Gastroesophageal sphincter (tissue), 4 donors: ENCODE data around the gene CALY. TPM values are rescaled to one million over a fixed set of nuclear protein-coding genes. Genes with fewer than 3 reads are reported as not detected.
"Not testable (repeated sequence)": the region's sequence is repeated elsewhere in the genome, so short reads cannot be mapped to it uniquely, and the experiment has no call there.

Source experiments
- ATAC-seq: fragments of 150-250 bp; one replicate; pipeline ENCODE4 v1.9.1; 2016; ENCODE audit warnings: mild to moderate bottlenecking, moderate library complexity
- H3K27ac ChIP-seq, 4 donors: fragments of 200-600 bp; sonication (generic) in 3 of 4; 1 replicate in 3 of 4; 2 replicates in 1 of 4; pipeline ENCODE4 v1.5.1; 2016 to 2019
- H3K27me3 ChIP-seq: fragments of 200-600 bp; sonication (generic); one replicate; pipeline ENCODE4 v1.5.1; 2019
- H3K36me3 ChIP-seq, 2 donors: fragments of 200-600 bp; sonication (generic); one replicate each; pipeline ENCODE4 v1.5.1; 2019; ENCODE audit warnings: control low read depth in 1 of 2
- H3K4me1 ChIP-seq, 3 donors: fragments of 200-600 bp; sonication (generic); 1 replicate in 2 of 3; 2 replicates in 1 of 3; pipeline ENCODE4 v1.5.1; 2016 to 2019; ENCODE audit warnings: control low read depth in 2 of 3
- H3K4me3 ChIP-seq, 2 donors: fragments of 200-600 bp; sonication (generic); one replicate each; pipeline ENCODE4 v1.5.1; 2019; ENCODE audit warnings: mild to moderate bottlenecking in 1 of 2, moderate library complexity in 1 of 2
- H3K9me3 ChIP-seq, 3 donors: fragments of 200-600 bp; sonication (generic); one replicate each; pipeline ENCODE4 v1.5.1; 2017 to 2019; ENCODE audit warnings: control low read depth in 2 of 3
- EP300 ChIP-seq: sonication (generic); formaldehyde crosslinking; IDR thresholded peaks from one replicate; pipeline ENCODE4 v1.6.1; 2017; ENCODE audit warnings: antibody characterized with exemption, mild to moderate bottlenecking
- POLR2A ChIP-seq, 2 donors: fragments of 450-650 bp; IDR thresholded peaks; one replicate each; pipeline ENCODE4 v1.6.1; 2017; ENCODE audit warnings: antibody characterized with exemption in 2 of 2, mild to moderate bottlenecking in 2 of 2, moderate library complexity in 1 of 2
- POLR2AphosphoS5 ChIP-seq: sonication (generic); formaldehyde crosslinking; IDR thresholded peaks from one replicate; pipeline ENCODE4 v1.6.1; 2017; ENCODE audit warnings: antibody characterized with exemption
- WGBS, 2 donors: methylation state at CpG; one replicate each; pipeline ENCODE4 v1.1.5; 2018; ENCODE audit warnings: low coverage in 1 of 2; 5-methylcytosine and 5-hydroxymethylcytosine counted together
- total RNA-seq, 4 donors: library from RNA; depleted of rRNA; stranded (reverse); fragments of >200 nt; gene quantifications; one replicate each; pipeline ENCODE4 v1.1.0, GENCODE V29; 2016
- TF ChIP-seq, protein P1 (sequence below), 4 experiments: fragments of 200-600 bp in 2 of 4; fragments of 450-650 bp in 2 of 4; sonication (generic) in 1 of 4; IDR thresholded peaks; one replicate each; pipeline ENCODE4 v1.5.1; 2017 to 2019; ENCODE audit warnings: antibody characterized with exemption in 4 of 4, mild to moderate bottlenecking in 2 of 4, moderate library complexity in 2 of 4

Gene CALY
- total RNA-seq, 4 donors from 2014 or later = 0.47 to 1.5 (median 1.5) TPM; not detected in 1

DNA sequence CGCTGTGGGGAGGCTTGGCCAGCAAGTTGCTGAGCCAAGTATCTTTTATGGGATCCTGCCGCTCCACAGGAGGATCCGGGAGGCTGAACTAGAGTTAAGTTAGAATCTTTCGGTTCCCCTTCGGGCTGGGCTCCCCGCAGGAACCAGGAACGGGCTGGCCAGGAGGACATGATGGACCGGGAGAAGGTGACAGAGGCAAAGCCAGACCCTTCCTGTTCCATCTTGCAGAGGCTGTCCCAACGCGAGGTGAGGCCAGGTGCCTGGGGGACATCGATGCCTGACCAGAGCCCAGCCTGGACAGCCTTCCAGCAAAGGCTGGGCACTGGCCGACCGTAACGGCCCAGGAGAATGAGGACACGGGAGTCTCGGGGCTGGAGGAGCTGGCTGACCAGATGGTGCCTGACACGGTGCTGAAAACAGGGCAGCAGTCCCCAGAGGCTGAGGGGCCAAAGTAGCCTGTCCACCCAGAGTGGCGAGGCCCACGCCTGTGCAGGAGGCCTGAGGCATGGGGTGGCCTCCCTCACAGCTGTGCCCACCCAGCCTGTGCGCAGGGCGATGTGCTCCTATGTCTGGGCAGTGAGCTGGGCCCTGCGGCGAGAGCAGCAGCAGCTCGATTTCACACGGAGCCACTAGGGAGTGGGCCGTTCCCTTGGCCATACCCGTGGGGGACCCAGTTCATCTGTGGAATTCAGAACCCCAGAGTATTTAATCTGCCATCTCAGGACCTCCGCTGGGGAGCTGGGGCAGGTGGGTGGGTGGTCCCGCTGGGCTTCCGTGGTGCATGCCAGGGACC, 40.5 kb upstream of the CALY start:
- H3K4me1 ChIP-seq = peaks cover 0 to 43% (median 21%) of the 10 kb centered on the region in 3 donors
- peaks cover 0 to 8% of the 10 kb centered on the region in 2 donors for H3K36me3 ChIP-seq
- no peak overlapping the region for H3K4me3 ChIP-seq
- WGBS, 2 donors = 80% methylated on average over 2 of the region's 30 CpGs; no CpG with 5 or more reads in 1 of the 2 donors
- H3K27ac ChIP-seq = peak overlapping the region in 1 of 4 donors; percentile 88
- TF ChIP-seq, protein P1, sequence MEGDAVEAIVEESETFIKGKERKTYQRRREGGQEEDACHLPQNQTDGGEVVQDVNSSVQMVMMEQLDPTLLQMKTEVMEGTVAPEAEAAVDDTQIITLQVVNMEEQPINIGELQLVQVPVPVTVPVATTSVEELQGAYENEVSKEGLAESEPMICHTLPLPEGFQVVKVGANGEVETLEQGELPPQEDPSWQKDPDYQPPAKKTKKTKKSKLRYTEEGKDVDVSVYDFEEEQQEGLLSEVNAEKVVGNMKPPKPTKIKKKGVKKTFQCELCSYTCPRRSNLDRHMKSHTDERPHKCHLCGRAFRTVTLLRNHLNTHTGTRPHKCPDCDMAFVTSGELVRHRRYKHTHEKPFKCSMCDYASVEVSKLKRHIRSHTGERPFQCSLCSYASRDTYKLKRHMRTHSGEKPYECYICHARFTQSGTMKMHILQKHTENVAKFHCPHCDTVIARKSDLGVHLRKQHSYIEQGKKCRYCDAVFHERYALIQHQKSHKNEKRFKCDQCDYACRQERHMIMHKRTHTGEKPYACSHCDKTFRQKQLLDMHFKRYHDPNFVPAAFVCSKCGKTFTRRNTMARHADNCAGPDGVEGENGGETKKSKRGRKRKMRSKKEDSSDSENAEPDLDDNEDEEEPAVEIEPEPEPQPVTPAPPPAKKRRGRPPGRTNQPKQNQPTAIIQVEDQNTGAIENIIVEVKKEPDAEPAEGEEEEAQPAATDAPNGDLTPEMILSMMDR (IDR thresholded peaks at IDR 0.05) = no peak
- TF ChIP-seq POLR2AphosphoS5 = no peak
- no peak for TF ChIP-seq POLR2A (IDR thresholded peaks at IDR 0.05)
- no peak for TF ChIP-seq EP300
- ATAC-seq = no peak
- H3K27me3 ChIP-seq = no peaks in the 10 kb centered on the region
- no peaks in the 10 kb centered on the region for H3K9me3 ChIP-seq

- H3K4me1 ChIP-seq = peaks cover 0 to 53% (median 26%) of the 10 kb centered on the region in 3 donors
These were observed 39.5 kb upstream of the CALY start for GRCh38 chr10:133376183-133376582.

DNA sequence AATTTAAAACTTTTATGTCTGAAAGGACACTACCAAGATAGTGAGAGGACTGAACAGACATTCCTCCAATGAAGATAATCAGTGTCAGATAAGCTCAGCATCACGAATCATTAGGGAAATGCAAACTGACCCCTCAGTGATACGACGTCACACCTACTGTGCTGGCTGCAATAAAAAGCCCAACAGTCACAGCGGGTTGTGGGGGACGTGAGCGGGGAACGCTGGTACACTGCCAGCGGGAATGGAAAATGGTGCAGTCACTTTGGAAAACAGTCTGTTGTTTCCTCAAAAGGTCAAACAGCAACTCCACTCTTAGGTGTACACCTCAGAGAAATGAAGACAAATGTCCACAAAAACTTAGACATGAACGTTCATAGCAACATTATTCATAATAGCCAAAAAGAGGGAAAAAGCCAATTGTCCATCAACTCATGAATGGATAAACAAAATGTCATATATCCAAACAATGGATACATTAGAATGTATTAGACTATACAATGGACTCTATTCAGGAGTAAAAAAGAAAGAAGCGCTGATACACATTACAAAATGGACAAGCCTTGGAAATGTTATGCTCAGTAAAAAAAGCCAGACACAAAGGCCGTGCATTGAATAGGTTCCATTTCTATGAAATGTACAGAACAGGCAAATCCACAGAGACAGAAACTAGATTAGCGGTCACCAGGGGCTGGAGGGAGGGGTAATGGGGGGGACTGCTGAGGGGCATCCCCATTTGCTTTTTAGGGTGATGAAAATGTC, 38.8 kb upstream of the CALY start:
- Histone ChIP-seq H3K27ac (no peak overlapping the region), H3K27me3 (no peaks in the 10 kb centered on the region), H3K4me3 (no peak overlapping the region), H3K4me1 (peaks cover 0 to 53% (median 26%) of the 10 kb centered on the region in 3 donors), H3K36me3 (peaks cover 0 to 11% of the 10 kb centered on the region in 2 donors), H3K9me3 (no peaks in the 10 kb centered on the region)
- 66 to 67% methylated on average over 6 to 12 of the region's 12 CpGs for WGBS, 2 donors
- TF ChIP-seq, protein P1 (IDR thresholded peaks at IDR 0.05) = no peak
- TF ChIP-seq POLR2AphosphoS5 = no peak
- ATAC-seq = no peak

More at GRCh38 chr10:133376183-133376582, 39.5 kb upstream of the CALY start:
- not testable (repeated sequence) for H3K36me3 ChIP-seq, H3K27me3 ChIP-seq, ATAC-seq, H3K4me3 ChIP-seq, H3K27ac ChIP-seq, H3K9me3 ChIP-seq
- WGBS, 2 donors = 85 to 100% methylated on average over 1 to 5 of the region's 5 CpGs

DNA sequence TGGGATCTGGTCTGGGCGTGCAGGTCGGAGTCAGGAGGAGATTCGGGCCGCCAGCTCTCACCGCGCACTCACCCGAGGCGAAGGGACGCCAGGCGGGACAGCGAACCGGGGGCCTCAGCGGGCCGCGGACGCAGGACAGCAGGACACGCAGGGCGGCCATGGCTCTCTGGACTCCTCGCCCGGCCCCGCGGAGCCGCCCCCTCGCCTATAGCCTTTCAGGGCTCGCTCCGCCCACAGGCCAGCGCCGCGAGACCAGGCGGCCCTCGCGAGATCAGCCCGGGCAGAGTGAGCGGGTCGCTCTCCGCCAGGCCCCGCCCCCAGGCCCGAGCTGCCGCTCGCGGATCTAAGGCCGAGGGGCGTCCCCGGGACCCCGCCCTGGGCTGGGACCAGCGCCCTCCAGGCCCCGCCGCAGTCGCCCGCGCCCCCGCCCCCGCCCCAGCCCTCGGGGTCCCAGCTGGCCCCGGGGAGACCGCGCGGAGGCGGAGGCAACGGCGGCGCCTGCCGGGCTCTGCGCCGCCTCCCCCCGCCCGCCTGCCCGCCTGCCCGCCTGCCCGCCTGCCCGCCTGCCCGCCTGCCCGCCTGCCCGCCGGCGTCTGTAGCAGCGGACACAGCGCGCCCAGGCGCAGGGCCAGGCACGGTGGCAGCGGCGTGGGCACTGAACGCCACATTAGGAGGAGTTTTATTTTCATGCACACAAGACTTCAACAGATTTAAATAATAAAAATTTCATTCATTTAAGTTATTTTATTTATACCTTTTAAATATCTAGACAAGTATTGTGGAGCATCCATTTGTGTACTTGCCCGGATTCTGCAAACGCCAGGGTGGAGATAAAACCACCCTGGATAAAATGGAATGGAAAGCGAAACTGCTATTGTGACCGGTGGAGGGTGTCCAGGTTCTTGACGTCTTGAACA, 36.7 kb upstream of the CALY start, which contains the start of gene ECHS1:
Gene ECHS1 (minus strand): TSS at position 181 of the 917 bp plus-strand sequence. CDS start 21 bp downstream, at position 160.
- H3K27ac ChIP-seq = peak within 1 kb of the TSS; percentile 84 to 99 (median 92)
- H3K4me3 ChIP-seq = peak within 1 kb of the TSS; percentile 87 to 97
- peaks cover 0 to 41% (median 20%) of the 10 kb centered on the region in 3 donors for H3K4me1 ChIP-seq
- H3K9me3 ChIP-seq = no peaks in the 10 kb centered on the region
- peaks cover 0 to 32% of the 10 kb centered on the region in 2 donors for H3K36me3 ChIP-seq
- 2 to 3% methylated on average over 5 to 10 of the region's 89 CpGs for WGBS, 2 donors
- ATAC-seq = peak; percentile 98
- TF ChIP-seq, protein P1 (IDR thresholded peaks at IDR 0.05) = peak in 1 of 4 experiments; percentile 5
- TF ChIP-seq POLR2AphosphoS5 (peak; percentile 34), POLR2A (IDR thresholded peaks at IDR 0.05) (peak; percentile 49 to 57), EP300 (no peak)
- no peaks in the 10 kb centered on the region for H3K27me3 ChIP-seq
